Activated gamma-delta T cell (primary cell): ENCODE results near the gene DKK3.

Experiments used
- DNase-seq: peaks from one replicate; lab custom pipeline; 2025; lab: John Stamatoyannopoulos, UW

The DKK3 gene

GRCh38 chr11:12031856-12032544 lies 23.6 kb upstream of the DKK3 start:
- no peak for DNase-seq

GRCh38 chr11:12029738-12030363 lies 21.4 kb upstream of the DKK3 start:
- no peak for DNase-seq

GRCh38 chr11:12029119-12029518 lies 20.7 kb upstream of the DKK3 start:
- no peak for DNase-seq

GRCh38 chr11:12028303-12028702 lies 19.9 kb upstream of the DKK3 start:
- no peak for DNase-seq

- no peak for DNase-seq
Measured at GRCh38 chr11:12026331-12027211, 18.1 kb upstream of the DKK3 start.

GRCh38 chr11:12024254-12024926 lies 16.0 kb upstream of the DKK3 start:
- no peak for DNase-seq

- DNase-seq: no peak
Measured at GRCh38 chr11:12023015-12023414, 14.6 kb upstream of the DKK3 start.

- DNase-seq: no peak
Measured at GRCh38 chr11:12020546-12020945, 12.1 kb upstream of the DKK3 start.

- DNase-seq: no peak
Measured at GRCh38 chr11:12019866-12020416, 11.5 kb upstream of the DKK3 start.

- no peak for DNase-seq
Measured at GRCh38 chr11:12019337-12019736, 10.9 kb upstream of the DKK3 start.

GRCh38 chr11:12017865-12018453 lies 9.5 kb upstream of the DKK3 start:
- DNase-seq: no peak

GRCh38 chr11:12017243-12017678 lies 8.8 kb upstream of the DKK3 start:
- no peak for DNase-seq

- DNase-seq: no peak
Measured at GRCh38 chr11:12016246-12016645, 7.8 kb upstream of the DKK3 start.

GRCh38 chr11:12015486-12015885 lies 7.1 kb upstream of the DKK3 start:
- no peak for DNase-seq

- DNase-seq: no peak
Measured at GRCh38 chr11:12013781-12014180, 5.4 kb upstream of the DKK3 start.

- DNase-seq: no peak
Measured at GRCh38 chr11:12009617-12010321, 1.3 kb upstream of the DKK3 start.

- DNase-seq: no peak
Measured at GRCh38 chr11:12008790-12009616, 577 bp upstream of the DKK3 start.

GRCh38 chr11:12007230-12007593 lies 1.2 kb downstream of the DKK3 start:
- DNase-seq: no peak

GRCh38 chr11:12006552-12007229 lies 1.7 kb downstream of the DKK3 start:
- no peak for DNase-seq
